ENCODE data around the gene B3GNT3.

B3GNT3 gene

DNA sequence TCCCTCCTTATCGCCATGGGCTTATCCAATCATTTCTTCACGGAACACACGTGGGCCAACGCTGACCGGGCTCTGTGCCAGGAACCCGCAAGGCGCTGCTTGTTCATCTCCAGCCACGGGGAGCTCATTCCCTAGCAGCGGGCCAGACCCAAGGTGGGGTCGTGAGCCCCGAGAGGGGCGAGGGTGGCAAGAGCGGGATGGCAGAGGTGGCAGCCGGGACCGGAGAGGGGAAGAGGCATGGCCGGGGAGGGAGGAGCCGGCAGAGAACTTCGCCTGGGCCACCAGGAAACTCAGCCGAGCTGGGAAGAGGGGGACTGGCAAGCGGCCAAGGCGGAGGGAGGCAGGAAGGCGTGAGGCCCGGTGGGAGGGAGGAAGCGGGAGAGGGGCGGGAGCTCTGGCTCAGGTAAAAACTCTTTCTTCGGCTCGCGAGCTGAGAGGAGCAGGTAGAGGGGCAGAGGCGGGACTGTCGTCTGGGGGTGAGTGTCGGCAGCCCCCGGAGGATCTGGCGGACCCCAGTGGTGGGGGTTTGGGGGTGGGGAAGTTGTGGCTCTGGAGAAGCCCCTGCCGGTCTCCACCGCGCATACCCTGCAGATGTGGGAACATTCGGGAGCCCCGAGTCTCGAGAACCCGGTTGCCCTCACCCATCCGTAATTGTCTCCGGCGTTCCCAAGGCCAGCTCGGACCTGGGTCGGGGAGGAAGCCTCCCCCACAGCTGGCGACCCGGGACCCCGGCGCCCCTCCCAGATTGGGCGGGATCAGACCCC lies at the start of gene B3GNT3:
TSS of gene B3GNT3 (plus strand) at position 408 of the 764 bp plus-strand sequence. CDS start 12,670 bp downstream, outside the sequence.
- DNase-seq (ENCODE audit: low read depth) = no peak

GRCh38 chr19:17747205-17748098 lies 47.5 kb upstream of the B3GNT3 start:
- peak; percentile 89 for DNase-seq (ENCODE audit: low read depth)

DNA sequence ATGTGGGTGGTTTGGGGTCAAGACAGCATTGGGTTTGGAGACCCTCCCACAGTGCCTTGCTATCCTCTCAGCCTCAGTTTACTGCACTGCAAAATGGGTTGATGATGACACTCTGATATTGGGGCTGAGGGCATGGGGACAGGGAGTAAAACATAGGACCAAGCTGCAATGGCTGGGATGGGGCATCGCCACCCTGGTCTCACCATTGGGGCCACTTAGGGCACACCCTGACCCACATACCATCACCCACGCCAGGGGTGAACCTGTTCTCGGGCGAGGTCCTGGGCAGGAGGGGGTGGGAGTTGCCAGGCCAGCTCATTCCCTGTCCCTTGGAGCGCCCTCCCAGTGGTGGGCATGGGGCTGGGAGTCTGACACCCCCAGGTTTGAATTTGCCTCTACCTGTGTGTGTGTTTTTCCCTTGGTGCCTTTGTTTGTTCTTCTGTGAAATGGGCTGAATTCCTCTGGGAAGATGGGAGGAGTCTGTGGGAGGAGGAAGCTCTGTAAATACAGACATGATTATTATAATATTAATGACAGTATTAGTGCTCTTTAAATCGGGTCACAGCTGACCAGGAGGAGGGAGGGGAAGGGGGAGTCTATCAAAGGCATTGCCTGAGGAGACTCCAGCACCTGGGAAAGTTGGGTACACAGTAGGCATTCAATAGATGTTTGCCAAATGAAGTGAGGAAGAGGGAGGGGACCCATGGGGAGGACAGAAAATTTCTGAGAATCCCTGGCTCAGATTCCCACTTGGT lies 45.9 kb upstream of the B3GNT3 start:
- DNase-seq (ENCODE audit: low read depth) = no peak

GRCh38 chr19:17749912-17750317 lies 45.0 kb upstream of the B3GNT3 start:
- DNase-seq (ENCODE audit: low read depth) = no peak

- peak; percentile 84 for DNase-seq (ENCODE audit: low read depth)
Measured at GRCh38 chr19:17751103-17751911, 43.6 kb upstream of the B3GNT3 start, which contains the start of gene FCHO1. Gene FCHO1, plus strand, starts transcription at chr19:17751477. Its CDS starts 3,688 bp downstream, at chr19:17755165.

DNA sequence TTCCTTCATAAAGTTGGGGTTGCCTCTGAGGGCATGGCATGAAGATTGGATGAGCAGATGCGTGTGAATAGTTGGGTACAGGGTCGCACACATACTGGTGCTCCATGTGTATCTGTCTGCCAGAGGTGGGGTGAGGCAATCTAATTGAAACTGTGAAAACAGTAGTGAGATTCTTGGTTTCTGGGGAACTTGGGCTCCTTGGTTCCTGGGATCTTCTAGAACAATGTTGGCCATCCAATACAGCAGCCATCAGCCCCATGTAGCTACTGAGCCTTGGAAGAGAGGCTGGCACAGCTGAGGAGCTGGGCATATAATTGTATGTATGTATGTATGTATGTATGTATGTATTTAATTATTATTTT lies 43.0 kb upstream of the B3GNT3 start:
- no peak for DNase-seq (ENCODE audit: low read depth)

GRCh38 chr19:17752865-17753639 lies 41.9 kb upstream of the B3GNT3 start:
- no peak for DNase-seq (ENCODE audit: low read depth)

DNA sequence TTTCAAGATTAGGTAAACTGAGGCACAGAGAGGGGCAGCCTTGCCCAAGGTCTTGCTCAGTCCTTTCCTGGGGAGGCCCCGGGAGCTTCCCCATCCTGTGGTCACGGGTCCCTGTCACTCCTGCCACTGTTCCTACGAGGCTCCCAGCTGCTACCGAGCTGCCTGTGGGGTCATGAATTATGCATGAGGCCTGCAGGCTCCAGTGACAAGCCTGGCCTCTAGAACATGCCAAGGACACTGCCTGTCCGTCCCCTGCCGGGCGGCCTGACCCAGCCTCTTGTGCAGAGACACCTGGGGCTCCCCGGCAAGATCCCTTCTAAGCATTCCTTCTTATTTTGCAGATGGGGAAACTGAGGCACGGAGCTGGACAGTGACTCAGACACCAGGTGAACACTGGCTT lies 41.0 kb upstream of the B3GNT3 start:
- DNase-seq (ENCODE audit: low read depth) = no peak

- no peak for DNase-seq (ENCODE audit: low read depth)
Measured at GRCh38 chr19:17754634-17755442, 40.1 kb upstream of the B3GNT3 start.

GRCh38 chr19:17755443-17755890 lies 39.5 kb upstream of the B3GNT3 start:
- DNase-seq (ENCODE audit: low read depth) = no peak

GRCh38 chr19:17755977-17756670 lies 38.8 kb upstream of the B3GNT3 start:
- no peak for DNase-seq (ENCODE audit: low read depth)

DNA sequence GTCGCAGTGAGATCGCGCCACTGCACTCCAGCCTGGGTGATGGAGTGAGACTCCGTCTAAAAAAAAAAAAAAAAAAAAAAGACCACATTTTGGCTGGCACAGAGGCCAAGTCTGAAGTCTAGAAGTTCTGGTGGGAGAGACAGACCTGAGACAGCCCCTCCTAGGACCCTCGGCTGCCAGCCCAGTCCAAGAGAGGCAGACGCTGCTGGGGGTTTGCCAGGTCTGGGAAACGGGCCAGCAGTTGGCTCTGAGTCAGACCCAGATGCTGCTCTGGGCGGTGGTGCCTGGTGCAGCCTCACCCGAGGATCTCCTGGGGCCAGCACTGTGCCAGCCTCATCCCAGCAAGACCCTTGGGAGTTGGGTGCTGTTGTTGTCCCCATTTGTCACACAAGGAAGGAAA lies 37.8 kb upstream of the B3GNT3 start:
- no peak for DNase-seq (ENCODE audit: low read depth)

DNA sequence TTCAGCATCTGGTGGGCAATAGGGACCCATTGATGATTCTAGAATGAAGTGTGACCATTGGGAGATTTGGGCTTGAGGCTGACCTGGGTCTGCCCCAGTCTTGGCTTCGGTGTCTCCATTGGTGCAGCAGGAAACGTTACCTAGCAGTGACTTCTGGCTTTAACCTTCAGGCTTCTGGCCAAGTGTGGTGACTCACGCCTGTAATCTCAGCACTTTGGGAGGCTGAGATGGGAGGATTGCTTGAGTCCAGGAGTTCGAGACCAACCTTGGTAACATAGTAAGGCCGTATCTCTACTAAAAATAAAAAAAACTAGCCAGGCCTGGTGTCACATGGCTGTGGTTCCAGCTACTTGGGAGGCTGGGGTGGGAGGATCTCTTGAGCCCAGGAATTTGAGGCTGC lies 36.4 kb upstream of the B3GNT3 start:
- no peak for DNase-seq (ENCODE audit: low read depth)

DNA sequence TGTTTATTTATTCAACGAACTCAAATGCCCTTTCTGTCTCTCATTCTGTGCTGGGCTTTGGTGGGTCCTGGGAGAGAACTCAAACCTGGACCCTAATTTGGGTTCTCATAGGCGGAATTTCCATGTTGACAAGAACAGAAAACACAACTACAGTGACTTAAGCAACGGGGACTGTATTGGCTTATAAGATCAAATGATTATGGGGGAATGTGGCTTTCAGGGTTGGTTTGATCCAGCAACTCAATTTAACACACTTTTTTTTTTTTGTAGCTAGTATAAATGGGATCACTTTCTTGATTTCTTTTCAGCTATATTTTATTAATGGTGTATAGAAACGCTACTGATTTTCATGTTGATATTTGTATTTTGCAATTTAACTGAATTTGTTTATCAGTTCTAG lies 33.8 kb upstream of the B3GNT3 start:
- no peak for DNase-seq (ENCODE audit: low read depth)

GRCh38 chr19:17762505-17763229 lies 32.3 kb upstream of the B3GNT3 start:
- no peak for DNase-seq (ENCODE audit: low read depth)

DNA sequence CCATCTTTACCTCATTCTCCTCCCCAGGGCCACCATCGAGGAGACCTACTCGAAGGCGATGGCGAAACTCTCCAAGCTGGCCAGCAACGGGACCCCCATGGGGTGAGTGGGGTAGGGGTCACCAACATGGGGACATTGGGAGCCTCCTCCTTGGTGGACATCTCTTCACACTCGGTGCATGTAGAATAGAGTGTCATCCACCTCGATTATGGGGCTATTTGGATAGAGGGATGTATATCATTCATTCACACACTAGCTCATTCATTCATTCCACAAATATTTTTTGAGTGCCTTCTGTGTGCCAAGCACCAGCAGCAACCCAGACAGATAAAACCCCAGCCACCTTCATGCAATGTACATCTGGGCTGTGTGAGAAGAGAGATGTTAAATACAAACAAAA lies 30.6 kb upstream of the B3GNT3 start:
- DNase-seq (ENCODE audit: low read depth) = no peak

DNA sequence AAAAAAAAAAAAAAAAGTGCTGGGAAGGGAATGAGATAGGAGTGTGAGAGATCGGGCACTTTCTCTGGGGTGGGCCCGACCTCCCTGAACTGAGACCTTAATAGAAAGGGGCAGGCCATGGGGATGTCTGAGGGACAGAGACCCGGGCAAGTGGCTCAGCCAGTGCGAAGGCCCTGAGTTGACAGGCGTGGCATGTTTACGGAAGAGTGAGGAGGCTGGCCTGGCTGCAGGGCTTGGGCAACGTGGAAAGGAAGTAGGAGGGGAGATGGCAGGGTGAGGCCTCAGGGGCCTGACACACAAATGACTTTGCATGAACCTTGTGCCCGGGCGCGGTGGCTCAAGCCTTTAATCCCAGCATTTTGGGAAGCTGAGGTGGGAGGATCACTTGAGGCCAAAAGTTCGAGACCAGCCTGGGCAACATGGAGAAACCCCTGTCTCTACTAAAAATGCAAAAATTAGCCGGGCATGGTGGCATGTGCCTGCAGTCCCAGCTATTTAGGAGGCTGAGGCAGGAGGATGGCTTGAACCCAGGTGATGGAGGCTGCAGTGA lies 29.8 kb upstream of the B3GNT3 start:
- no peak for DNase-seq (ENCODE audit: low read depth)

DNA sequence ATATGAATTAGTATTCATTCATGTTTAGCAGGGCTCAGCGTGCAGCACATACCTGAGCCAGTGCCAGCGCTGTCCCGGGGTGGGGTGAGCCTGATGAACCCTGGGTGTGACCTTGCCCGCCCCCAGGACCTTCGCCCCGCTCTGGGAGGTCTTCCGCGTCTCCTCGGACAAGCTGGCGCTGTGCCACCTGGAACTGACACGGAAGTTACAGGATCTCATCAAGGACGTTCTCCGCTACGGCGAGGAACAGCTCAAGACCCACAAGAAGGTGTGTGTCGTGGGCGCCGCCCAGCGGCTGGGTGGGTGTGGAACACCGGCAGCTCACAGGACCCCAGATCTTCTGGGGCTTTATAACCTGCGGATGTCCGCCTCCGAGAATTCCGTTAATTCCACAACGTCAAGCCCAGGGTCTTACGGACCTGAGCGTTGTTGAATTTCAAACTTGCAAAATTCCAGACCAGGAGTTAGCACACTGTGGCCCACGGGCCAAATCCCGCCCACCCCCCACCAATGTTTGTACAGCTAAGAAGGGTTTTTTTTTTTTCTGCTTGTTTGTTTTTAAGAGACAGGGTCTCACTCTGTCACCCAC lies 28.3 kb upstream of the B3GNT3 start:
- no peak for DNase-seq (ENCODE audit: low read depth)
